ENCODE data around the gene NRARP.
A peak's percentile ranks its signal among the peaks of the same experiment; 100 is the strongest.

The NRARP gene

GRCh38 chr9:137321726-137322361, 19.8 kb upstream of the NRARP start:
- DNase-seq: no peak

DNA sequence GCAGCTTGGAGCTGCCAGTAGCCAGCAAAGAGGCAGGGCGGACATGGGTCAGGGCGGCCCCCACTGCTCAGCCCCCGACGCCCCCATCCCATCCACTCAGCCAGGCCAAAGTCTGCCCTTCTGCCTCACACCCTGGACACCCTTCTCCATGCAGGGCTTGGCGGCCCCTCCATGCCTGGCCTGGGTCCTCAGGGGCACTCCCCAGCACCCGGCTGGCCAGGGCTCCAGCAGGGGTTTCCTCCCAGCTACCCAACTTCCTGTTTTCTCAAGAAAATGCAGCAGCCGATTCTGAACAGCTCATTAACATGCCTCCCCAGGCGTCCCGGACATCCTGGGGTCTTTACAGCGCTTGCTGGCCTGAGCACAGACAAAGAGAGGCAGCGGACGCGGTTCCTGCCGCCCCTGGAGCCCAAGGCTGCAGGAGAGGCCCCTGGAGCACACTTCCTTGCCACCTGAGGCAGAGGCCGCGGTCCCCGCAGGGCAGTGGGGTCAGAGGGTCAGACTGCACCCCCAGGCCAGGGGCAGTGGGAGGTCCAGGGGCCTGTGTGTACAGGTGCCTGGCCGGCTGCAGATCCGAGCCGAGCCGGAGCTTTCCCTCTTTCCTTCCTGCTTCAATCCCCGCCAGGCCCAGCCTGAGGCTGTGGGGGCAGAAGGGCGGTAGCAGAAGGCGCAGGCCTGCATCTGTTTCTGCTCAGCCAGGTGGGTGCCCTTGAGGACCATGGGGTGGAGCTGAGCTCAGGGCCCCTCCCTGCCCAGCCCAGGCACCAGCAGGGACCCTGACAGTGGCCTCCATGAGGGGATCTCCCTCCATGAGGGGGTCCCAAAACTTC, 18.7 kb upstream of the NRARP start:
- DNase-seq: peak; percentile 39

GRCh38 chr9:137319739-137320551, 17.9 kb upstream of the NRARP start:
- DNase-seq: no peak

GRCh38 chr9:137319011-137319738, 17.1 kb upstream of the NRARP start:
- peak; percentile 86 for DNase-seq

GRCh38 chr9:137318602-137319001, 16.5 kb upstream of the NRARP start:
- DNase-seq: peak; percentile 37

DNA sequence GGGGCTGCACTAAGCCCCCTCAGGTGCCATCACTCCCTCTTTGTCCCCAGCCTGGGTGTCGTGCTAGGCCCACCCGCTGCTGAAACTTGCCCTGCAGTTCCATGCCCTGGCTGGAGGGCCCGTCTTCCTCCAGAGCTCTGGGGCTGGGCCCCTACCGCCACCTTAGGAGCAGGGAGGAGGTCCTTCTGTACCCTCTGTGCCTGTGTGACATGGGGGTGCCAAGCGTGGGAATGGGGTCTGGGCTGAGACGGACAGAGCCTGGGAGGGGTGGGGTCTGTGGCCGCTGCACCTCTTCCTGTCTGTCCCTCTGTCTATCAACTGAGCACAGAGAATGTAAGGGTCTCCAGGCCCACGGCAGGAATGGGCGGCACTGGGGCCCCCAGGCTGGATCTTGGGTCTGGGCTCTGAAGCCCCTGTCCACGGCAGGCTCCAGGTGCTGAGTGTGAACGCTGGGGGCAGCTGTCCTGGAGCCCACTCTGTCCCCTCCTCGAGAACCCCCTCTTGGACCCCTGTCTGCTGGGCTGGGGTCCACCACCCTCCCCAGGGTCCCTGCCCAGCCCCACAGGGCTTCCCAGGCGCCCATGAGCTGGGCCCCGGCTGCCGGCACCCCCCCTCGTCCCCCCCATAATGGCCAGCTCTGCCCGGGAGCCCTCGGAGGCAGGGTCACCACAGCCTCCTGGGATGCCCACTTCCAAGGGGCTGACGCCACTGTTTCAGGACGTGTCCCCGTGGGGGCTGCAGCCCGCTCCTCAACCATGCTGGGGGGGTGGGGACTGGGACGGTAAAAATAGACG, 15.8 kb upstream of the NRARP start:
- peak; percentile 76 for DNase-seq

- peak; percentile 47 for DNase-seq
Observed at GRCh38 chr9:137317021-137317717, 15.1 kb upstream of the NRARP start.

DNA sequence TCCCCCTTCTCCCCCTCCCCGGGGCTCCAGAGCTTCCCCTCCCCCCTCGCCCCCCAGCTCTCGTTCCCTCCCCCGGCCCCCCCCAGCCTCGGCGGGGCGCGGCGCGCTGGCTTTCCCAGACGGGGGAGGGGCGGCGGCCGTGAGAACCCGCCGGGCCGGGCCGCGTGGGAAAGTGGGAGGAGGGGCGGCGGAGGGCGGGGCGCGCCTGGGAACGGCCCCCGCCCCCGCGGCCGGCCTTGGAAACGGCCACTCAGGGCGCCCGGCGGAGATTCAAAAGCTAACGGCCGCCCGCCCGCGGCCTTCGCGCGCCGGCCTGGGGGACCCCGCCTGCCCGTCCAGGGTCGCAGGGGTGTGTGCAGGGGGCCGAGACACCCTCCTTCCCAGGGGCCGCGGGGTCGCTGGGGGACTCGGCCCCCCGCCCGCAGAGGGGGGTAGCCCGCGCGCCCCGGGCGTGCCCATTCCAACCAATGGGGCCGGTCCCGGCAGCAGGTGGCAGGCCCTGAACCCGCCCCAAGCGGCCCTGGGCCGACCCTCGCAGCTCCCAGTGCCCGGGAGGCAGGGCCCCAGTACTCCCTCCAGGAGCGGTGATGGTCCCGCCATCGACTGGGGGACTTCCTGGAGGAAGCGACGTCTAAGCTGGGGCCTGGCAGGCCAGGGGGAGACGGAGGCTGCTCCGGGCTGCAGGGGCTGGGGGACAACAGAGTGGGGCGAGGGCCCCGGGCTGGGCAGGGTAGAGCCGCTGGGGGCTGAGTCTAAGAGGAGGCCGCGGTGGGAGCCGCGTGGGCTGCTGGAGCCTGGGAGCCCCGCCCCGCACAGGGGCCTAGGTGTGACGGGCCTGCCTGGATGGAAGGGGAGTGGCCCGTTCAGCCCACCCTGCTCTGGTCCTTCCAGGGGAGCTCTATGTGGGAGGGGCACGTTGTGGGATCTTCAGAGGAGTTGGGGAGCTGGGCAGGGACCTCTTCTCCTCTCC, 14.2 kb upstream of the NRARP start:
- DNase-seq: peak; percentile 64

GRCh38 chr9:137315581-137316011, 13.5 kb upstream of the NRARP start:
- DNase-seq: peak; percentile 57

GRCh38 chr9:137314561-137315560, 12.8 kb upstream of the NRARP start:
- peak; percentile 56 for DNase-seq

DNA sequence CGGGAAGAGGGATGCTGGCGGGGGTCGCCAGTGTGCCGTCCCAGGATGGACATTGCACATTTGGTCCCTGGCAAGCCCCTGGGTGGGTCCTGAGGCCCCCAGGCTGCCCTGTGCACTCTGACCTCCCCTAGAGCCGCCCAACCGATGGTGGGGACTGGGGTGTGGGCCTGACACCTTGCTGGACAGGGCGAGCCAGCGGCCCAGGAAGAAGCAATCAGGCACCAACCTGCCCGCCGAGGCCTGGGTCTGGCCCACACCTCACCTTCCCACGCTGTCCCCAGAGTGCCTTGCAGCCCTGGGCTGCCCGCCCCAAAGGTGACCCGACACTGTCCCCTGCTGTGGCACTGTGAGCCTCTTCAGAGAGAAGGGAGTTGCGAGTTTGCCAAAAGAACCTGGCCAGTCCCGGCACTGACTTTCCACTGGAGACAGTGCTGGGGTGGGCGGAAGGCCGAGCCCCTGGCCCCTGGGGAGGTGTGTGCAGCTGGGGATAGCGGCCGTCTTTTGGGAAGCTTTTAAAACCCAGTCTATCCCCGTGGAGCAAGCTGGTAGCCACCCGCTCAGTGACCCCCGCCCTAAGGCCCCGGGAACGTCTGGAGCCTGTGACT, 12.0 kb upstream of the NRARP start:
- DNase-seq: peak; percentile 41

- peak; percentile 63 for DNase-seq
Observed at GRCh38 chr9:137313326-137313936, 11.4 kb upstream of the NRARP start.

GRCh38 chr9:137312852-137313325, 10.8 kb upstream of the NRARP start:
- DNase-seq: no peak

DNA sequence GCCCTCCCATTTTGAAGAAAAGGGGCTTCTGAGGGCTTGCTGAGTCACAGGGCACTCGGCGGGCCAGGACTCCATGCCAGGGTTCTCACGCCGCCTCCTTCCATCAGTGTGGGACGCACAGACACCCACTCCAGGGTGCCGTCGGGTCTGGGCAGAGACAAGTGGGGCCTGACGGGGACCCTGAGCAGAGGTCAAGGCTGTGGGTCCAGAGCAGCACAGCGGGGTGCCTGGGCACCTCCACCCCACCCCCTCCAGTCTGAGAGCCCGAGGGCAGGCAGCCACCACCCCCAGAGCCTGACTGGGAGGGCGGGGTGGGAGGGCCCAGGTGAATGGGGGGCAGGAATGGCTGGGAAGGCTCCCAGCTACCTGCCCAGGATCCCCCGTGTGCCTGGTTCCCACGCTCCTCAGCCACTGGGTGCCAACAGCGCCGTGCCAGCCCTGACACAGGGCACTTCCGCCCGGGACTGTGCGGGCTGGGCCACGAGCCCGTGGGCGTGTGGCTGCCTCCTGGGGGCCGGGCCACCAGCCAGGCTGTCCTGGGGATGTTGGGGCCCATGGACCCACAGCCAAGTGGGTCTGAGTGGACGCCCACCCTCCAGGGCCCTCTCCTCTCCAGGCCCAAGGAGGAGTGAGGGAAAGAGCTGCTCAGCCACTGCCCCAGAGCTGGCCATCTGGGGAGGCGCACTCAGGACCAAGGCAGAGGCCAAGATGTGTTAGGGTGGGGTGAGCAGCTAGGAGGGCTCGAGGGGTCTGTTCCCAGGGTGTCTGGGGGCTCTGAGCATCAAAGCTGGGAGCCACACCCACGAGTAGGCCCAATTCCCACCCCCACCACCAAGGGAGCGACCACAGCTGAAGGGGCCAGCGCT, 10.1 kb upstream of the NRARP start:
- DNase-seq: peak; percentile 55

DNA sequence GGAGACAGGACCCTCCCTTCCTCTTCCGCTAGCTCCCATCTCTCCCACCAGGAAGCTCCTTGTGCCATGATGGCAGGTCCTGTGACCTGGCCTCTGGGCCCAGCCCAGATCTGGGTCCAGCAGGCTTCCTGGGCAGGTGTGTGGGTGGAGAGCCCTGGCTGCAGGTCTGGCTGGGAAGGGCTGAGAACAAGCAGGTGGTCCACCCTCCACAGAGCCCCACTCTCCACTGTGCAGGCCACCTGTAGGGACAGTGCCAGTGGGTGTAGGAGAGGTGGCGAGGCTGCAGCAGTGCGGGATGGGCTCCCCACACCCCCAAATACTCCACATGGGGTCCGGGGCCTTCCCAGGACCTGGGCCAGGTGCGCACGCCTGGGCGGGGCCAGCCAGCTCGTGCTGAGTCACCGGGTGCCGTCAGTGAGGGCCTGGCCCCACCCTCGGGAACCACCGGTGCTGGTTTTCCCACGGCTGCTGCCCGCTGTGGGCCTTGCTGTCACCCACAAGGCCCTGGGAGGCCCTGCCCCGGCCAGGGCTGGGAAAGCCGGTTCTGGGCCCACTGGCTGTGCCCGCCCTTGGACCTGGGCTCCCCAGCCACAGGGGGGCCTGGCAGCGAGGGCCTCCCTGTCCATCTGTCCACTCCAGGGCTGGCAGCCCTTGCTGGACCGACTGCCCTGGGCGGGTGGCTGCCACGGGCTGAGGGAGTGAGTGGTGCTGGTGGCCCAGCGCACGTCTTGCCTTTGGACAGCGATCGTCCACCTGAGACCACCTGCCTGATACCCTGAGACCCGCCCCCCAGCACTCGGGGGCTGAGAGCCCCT, 9.3 kb upstream of the NRARP start:
- DNase-seq: peak; percentile 82
